ENCODE data around the gene CDKL1. TPM values are rescaled to one million over a fixed set of nuclear protein-coding genes. Genes with fewer than 3 reads are reported as not detected.
"Not testable (repeated sequence)": the region's sequence is repeated elsewhere in the genome, so short reads cannot be mapped to it uniquely, and the experiment has no call there.

Gene CDKL1
- total RNA-seq, 1 donor from 2014 or later, result 24.3 TPM

DNA sequence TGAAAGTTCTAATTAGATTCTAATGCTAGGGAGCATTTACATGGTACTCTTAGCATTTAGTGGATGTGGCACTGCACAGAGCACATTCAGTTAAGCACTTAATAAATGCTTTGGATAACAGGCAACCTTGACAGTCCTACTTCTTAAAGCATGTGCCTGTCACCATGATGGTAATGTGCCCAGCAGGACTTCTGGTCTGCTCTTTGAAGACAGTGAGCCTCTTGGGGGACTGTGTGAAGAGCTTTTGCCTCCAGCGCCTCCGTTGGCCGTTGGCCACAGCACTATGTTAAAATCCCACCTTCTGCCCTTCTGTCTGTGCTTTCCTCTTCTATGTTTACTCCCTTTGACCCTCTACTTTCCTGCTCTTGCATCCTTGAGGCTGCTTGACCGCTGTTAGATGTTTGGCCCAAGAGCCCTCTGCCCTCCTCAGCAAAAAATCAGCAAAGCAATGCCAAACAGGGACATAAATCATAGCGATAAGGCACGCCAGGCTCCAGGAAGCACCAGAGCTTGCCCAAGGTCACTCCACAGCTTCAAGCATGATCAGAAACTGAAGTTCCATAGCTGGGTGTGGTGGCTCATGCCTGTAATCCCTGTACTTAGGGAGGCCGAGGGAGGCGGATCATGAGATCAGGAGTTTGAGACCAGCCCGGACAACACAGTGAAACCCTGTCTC, 8.3 kb downstream of the CDKL1 start:
- DNase-seq (ENCODE audit: extremely low read depth, low read depth, low spot score), result no peak

DNA sequence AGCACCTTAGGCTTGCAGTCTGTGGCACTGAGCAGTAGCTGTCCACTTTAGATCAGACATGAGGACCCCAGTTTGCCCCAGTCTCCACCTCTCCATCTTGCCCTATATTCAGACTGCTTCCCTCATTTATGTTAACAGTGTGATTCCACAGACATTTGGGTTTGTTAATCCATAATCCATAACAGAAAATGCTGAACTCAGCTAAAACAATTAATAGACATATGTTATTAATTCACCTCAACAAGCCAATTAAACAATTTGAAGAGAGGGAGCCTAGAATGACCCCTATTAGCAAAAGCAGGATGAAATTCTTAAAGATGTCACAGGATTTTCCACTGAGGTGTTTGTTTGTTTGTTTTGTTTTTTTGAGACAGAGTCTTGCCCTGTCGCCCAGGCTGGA, 9.1 kb downstream of the CDKL1 start:
- DNase-seq (ENCODE audit: extremely low read depth, low read depth, low spot score), result no peak

DNA sequence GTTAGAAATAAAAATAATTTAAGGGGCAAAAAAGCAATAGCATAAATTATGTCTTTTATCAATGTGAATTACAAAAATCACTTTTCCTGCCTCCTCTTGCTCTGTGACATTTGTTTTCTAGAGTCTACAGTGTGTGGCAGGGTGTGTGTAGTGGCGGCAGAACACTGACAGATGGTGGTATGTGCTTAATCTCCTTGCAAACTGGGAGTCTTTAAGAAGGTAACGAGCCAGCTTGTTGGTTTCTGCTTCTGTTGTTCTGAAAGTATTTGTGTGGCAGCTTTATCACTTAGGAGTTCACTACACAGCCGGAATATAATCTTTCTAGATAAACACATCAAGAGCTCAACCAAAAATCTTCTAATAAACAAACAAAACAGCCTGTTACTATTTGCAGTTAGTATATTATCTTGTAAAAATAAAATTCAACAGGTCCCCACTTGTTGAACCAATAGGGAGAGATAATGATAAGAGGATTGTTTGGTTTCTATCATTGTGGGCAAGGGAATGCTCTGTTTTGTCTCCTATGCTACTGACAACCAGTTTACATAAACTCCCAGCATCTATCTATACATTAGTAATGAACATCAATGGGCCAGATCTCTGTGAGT, 13.0 kb downstream of the CDKL1 start:
- DNase-seq (ENCODE audit: extremely low read depth, low read depth, low spot score), result no peak

GRCh38 chr14:50381823-50382287, 14.8 kb downstream of the CDKL1 start:
- DNase-seq (ENCODE audit: extremely low read depth, low read depth, low spot score), result no peak

DNA sequence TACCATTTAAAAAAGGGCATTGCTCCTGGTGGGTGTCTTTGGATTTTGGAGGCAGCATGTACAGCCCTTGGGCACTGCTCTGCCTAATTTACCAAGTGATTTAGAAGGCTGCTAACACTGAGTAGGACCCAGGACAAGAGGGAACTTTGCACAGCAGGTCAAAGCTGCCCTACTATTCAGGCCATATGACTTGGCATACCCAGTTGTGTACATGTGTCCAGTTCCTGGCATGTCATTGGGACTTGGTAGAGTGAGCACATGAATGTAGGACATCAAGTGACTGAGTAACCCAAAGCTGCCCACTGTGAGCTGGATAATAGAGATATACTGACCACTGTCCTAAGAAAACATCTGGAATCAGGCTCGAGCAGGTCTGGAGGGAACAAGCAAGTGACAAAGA, 15.7 kb downstream of the CDKL1 start:
- no peak for DNase-seq (ENCODE audit: extremely low read depth, low read depth, low spot score)

DNA sequence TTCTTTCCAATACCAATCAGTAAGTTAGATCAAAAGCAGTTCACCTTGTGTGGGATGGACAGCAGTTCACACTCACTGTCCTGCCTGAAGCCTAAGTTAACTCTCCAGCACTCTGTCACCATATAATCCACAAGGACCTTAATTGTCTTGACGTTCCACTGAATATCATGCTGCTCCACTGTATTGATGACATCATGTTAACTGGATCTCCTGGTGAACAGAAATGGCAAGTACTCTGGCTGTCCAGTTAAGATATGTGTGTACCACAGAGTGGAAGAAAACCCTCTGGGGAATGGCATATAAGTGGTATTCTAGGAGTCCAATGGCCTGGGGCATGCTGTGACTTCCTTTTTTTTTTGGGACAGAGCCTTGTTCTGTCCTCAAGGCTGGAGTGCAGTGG, 16.2 kb downstream of the CDKL1 start:
- DNase-seq (ENCODE audit: extremely low read depth, low read depth, low spot score), result no peak

- no peak for DNase-seq (ENCODE audit: extremely low read depth, low read depth, low spot score)
Observed at GRCh38 chr14:50379563-50379962, 17.1 kb downstream of the CDKL1 start.

- no peak for DNase-seq (ENCODE audit: extremely low read depth, low read depth, low spot score)
Observed at GRCh38 chr14:50377550-50378085, 19.1 kb downstream of the CDKL1 start.

DNA sequence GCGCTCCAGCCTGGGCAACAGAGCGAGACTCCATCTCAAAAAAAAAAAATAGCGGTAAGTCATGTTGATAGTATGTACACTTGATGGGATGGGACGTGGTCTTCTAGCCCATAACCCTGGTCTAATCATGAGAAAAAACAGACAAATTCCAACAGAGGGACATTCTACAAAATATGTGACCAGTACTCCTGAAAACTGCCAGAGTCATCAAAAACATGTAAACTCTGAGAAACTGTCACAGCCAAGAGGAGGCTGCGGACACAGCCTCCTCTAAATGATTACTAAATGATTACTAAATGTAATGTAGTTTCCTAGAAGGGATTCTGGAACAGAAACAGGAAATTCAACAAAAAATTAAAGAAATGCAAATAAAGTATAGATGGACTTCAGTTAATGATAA, 20.9 kb downstream of the CDKL1 start:
- DNase-seq (ENCODE audit: extremely low read depth, low read depth, low spot score), result no peak

DNA sequence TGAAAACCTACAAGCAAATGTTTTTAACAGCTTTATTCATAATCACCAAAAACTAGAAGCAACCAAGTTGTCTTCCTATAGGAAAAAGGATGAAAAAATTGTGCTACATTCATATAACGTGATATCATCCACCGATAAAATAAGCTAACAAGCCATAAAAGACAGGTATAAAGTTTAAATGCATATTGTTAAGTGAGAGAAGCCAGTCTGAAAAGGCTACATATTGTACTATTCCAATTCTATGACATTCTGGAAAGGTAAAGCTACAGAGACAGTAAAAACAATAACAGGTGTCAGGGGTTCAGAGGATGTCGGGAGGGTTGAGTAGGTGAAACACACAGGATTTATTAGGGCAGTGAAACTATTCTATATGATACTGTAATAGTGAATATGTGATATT, 22.7 kb downstream of the CDKL1 start:
- no peak for DNase-seq (ENCODE audit: extremely low read depth, low read depth, low spot score)

DNA sequence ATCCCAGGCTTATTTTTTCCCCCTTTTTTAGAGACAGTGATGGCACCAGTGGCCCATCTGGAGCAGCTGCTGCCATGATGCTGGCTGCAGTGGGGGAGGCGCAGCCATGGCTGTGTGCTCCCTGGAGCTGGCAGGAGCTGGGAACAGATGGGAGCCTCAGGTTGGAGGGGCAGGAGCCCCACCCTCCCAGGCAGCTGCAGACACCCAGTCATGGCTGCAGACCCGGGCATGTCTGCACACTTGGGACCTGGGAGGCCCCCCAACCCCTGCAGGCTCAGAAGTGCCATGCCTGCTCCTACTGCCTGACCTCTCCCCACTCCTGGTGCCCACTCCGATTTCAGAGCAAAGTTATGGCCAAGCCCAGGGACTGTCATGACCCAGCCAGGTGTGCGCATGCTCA, 25.1 kb downstream of the CDKL1 start:
- no peak for DNase-seq (ENCODE audit: extremely low read depth, low read depth, low spot score)

DNA sequence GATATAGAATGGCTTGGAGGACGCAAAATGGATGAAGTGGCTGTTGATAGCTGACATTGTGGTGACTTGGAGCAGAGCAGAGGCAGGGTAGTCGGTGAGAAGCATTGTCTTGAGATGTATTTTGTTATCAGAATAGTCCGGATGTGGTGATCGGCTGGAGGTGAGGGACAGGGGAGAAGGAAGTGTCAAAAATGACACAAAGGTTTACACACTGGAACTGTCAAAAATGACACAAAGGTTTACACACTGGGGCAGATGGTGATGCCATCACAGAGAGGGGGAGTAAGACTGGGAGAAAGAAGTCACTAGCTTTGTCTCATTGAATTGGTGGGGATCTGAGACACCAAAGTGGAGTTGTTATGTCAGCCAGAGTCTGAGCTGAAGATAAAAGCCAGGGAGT, 30.1 kb downstream of the CDKL1 start:
- no peak for DNase-seq (ENCODE audit: extremely low read depth, low read depth, low spot score)

DNA sequence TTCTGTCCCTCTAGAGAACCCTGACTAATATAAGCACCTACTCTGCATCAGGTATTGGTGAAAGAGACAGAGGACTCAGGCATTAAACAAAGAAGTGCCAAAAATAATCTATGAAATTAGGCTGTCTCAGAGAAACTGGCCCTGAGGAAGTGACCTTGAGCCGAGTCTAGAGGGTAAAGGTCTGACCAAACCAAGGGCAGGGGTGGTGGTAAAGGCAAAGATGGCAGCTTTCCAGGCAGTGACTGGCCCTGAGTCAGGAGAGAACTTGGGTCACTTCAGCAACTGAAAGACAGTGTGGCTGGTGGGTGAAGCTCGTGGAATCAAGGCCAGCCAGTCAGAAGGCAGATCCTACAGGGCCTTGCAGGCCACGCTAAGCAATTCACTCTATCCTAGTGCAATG, 30.6 kb downstream of the CDKL1 start:
- no peak for DNase-seq (ENCODE audit: extremely low read depth, low read depth, low spot score)

DNA sequence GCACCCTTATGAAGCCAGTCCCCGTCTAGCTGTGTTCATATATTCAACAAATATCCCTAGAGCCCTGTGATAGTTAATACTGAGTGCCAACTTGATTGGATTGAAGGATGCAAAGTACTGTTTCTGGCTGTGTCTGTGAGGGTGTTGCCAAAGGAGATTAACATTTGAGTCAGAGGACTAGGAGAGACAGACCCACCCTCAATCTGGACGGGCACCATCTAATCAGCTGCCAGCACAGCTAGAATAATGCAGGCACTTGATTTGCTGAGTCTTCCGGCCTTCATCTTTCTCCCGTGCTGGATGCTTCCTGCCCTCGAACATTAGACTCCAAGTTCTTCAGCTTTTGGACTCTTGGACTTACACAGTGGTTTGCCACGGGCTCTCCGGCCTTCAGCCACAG, 31.1 kb downstream of the CDKL1 start:
- not testable (repeated sequence) for DNase-seq (ENCODE audit: extremely low read depth, low read depth, low spot score)

DNA sequence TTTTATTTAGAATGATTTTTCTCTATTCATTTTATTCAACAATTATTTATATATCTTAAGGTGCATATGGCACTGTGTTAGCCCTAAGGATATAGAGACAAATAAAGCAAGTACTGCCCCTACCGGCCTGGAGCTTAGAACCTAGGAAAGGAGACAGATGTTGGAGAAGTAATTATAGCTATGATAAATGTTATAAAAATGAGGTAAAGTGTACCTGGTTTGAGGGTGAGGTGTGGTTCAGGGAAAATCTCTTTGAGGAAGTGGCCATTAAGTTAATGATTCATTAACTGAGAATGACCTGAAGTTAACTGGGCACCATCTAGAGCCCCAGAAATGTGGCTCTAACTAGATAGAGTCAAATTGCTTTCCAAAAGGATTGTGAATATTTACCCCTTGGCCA, 31.9 kb downstream of the CDKL1 start:
- DNase-seq (ENCODE audit: extremely low read depth, low read depth, low spot score), result no peak

DNA sequence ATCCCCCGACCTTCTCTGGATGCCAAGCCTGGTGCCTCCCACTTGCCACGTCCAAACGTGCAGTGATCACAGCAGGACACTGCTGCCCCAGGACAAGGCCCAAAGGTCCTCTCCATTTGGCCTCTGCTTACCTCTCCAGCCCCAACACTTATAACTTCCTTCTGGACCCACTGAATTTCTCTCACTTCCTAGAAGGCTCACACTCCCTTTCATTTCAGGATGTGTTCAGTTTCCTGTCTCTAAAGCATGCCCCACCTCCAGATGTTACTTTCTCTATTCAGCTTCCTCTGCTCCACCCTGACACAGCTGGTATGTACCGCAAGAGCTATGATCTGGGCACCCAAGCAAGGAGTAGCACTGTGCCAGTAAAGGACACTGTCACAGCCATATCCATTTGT, 33.0 kb downstream of the CDKL1 start:
- no peak for DNase-seq (ENCODE audit: extremely low read depth, low read depth, low spot score)

DNA sequence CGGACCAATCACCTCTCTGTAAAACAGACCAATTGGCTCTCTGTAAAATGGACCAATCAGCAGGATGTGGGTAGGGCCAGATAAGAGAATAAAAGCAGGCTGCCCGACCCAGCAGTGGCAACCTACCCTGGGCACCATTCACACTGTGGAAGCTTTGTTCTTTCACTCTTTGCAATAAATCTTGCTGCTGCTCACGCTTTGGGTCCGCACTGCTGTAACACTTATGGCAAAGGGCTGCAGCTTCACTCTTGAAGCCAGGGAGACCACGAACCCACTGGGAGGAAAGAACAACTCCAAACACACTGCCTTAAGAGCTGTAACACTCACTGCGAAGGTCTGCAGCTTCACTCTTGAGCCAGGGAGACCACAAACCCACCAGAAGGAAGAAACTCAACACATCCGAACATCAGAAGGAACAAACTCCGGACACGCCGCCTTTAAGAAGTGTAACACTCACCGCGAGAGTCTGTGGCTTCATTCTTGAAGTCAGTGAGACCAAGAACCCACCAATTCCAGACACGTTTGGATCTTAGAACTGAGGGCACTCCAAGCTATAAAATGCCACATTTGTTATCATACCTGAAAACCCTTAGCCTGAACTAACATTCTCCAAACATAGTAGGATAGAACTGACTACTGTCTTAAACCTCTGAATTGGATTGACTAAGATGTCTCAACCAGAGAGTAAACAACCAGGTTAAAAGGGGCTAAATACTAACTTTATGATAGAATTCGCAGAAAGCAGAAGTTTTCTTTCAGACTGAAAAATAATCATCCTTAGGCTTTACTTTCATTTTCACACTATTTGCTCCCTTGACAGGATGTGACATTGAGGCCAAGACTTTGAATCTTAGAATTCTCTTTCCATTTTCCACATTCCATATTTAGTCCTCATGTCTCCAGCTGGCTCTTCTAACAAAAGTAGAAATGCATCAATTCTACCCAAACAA, 33.6 kb downstream of the CDKL1 start:
- no peak for DNase-seq (ENCODE audit: extremely low read depth, low read depth, low spot score)

- not testable (repeated sequence) for DNase-seq (ENCODE audit: extremely low read depth, low read depth, low spot score)
Observed at GRCh38 chr14:50361473-50362403, 34.9 kb downstream of the CDKL1 start.

DNA sequence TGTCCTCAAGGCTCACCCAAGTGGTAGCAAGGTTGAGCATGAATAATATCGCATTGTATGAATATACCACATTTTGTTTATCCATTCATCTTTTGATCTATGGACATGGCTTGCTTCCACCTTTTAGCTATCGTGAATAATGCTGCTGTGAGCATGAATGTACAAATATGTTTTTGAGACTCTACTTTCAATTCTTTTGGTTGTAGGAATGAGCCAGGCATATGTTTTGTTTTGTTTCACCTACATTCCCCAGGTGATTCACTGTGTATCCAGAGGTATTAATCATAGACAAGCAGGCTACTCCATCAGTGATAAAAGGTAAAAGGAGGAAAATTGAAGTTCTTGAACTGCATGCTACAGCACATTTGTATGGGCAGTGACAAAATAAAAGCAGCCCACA, 35.8 kb downstream of the CDKL1 start:
- no peak for DNase-seq (ENCODE audit: extremely low read depth, low read depth, low spot score)

GRCh38 chr14:50360093-50360492, 36.6 kb downstream of the CDKL1 start:
- no peak for DNase-seq (ENCODE audit: extremely low read depth, low read depth, low spot score)
